GM21529 (cell line): ENCODE data around the gene DTNA.

Experiments used
- ATAC-seq: cut with Tn5 transposase; IDR thresholded peaks from one replicate; pipeline ENCODE4 v1.9.1; 2021; ENCODE audit not compliant: unreplicated experiment

DTNA gene

DNA sequence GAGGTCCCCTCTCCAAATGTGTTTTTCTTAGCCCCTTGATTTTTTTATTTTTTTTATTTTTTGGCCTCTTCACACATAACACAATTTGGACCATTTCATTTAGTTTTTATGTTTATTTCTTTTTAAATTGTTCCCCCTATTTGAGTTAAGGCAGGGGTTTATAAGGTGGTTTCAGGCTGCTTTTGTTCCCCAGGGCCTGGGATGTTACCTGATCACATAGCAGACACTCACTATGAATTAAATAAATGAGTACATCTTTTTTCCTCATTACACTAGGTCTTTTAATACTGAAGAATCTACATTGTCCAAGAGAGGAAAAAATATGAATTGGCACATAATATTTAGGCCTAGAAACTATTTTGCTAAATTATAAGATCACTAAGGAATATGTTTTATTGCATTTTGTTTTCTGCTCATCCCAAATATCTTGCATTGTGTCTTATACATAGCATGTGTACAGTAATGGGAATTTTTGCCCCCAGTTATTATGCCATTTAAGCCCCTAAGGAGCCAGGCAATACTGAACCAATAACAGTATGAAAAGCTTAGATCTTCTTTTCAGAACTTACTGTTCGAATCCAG is 218.7 kb downstream of the DTNA start:
- ATAC-seq, result no peak

DNA sequence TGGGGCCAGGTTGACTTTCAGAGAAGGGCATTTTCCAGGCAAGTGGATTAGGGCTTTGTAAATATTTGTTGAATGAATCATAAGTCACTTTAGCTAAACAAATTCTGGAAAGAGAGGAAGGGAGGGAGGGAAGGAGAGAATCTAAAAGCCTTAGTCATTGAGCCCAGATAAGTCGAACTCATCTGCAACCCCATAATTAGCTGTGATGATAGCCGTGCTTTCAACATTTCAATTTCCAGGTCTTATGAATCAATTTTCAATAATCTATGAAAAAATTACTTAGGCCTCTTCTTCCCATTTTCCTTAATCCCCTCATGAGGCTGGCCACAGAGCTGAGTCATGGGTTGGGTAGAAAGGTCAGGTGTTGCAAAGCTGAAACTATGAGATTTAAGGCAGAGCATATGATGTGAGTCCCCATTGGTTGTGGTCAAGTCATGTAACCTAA is 219.3 kb downstream of the DTNA start:
- ATAC-seq, result no peak

DNA sequence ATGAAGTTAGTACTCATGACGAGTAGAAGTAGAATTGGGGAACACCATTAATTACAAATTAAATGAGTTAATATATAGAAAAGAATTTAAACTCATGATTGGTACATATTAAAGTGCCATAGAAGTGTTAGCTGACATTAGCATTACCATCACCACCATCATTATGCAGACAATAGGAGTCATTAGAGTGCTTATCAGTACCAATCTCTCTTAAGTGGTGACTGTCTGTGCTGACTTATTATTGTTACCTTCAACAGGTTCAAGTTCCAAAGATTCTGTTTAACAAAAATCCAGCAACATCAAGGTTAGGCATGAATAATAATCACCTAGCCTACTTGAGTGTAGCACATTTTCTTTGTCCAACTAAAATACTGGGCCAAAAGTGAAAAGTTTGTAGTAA is 222.3 kb downstream of the DTNA start:
- no peak for ATAC-seq

DNA sequence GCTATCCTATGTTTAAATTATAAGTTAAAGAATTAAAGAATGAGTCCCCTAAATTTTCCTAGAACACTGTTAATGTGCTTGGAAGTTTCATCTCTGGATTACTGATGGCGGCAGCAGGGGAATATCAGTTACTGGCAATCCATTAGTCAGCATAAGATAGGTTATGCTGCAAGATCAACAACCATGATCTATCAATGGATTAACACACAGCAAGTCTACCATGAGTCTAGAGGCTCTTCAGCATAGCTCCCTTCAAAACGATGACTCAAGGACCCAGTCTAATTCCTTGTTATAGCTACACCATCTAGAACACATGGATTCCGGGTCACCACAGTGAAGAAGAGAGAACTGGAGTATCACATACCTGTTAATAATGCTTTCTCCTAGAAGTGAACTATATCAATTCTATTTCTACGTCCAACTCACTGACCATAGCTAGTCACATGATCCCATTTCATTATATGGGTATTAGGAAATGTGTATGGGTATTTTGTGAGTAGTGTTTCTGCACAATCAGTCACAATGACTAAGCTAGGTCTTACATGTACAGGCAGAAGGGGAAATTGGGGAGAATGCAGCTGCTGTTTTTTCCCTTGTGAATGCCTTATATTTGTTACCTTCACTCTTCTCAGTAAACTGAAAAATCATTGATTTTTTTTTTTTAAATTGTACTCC is 222.8 kb downstream of the DTNA start:
- ATAC-seq, result no peak

DNA sequence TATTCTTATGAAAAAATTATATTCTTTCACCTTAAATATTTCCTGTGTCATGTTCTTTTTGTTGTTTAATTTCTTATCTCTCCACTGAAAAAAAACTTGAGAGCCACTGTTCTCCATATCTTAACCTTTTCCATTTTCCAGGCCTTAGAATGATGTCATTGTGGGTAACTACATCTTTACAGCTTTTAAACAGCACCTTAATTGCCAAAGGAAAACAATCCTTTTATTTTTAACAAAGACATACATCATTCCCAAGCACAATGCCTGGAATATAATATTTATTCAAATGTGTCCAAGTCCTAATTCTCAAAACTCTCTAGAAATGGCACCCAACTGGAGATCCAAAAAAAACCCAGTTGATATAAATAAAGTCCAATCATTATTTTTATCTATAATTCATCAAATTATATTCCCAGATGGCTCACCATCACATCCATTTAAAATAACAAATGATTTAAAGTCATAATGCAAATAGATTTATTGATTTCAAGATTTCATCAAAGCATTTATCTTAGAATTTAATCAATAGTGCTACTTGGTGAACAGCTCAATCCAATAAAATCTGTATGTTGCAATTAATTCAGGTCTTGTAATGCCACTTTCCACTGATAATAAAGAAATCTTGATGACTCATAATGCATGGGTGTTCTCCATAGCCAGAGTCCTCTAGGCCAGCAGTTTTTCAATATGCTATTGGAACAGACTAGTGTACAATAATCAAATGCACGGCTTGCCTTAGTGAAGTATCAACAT is 224.0 kb downstream of the DTNA start:
- no peak for ATAC-seq

DNA sequence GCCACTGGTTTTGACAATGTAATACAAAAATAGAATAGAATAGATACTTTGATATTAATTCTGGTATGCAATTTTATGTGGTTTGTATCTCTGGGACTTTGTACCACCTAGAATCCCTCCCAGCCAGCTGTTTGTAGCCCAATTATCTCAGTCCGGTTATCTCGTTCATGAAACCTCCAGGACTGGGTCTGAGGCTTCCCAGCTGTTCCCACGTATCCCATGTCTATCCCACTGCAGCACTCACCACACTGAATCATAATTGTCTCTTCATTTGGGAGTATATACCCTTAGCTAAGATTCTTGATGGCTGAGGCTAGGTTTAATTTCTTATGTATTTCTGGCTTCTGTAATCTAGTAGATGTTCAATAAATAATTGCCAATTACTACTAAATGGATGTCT is 226.7 kb downstream of the DTNA start:
- ATAC-seq, result no peak

DNA sequence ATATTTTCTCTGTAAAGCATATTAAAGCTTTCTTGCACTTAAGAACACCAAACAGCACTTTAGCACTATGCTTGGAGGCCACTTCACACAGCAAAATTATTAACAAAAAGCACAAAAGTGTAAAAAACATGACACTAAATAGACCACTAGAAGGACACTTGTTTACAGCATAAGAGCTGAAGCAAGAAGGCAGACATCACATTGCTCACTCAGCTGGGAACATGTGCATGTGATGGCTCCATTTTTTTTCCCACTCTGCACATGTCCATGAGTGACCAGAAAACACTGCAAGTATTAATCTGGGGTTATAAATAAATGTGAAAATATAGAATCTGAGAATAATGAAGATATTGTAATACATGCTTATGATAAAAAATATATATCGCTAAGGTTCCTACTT is 228.0 kb downstream of the DTNA start:
- ATAC-seq, result no peak
